GM18498 (cell line): ENCODE measurements around the gene RARA.
A peak's percentile ranks its signal among the peaks of the same experiment; 100 is the strongest.

Experiments used
- ATAC-seq: cut with Tn5 transposase; IDR thresholded peaks from one replicate; pipeline ENCODE4 v1.9.1; 2021; ENCODE audit warnings: mild to moderate bottlenecking, moderate library complexity; ENCODE audit not compliant: unreplicated experiment

RARA gene

GRCh38 chr17:40315678-40316570 is 6.9 kb downstream of the RARA start:
- no peak for ATAC-seq

DNA sequence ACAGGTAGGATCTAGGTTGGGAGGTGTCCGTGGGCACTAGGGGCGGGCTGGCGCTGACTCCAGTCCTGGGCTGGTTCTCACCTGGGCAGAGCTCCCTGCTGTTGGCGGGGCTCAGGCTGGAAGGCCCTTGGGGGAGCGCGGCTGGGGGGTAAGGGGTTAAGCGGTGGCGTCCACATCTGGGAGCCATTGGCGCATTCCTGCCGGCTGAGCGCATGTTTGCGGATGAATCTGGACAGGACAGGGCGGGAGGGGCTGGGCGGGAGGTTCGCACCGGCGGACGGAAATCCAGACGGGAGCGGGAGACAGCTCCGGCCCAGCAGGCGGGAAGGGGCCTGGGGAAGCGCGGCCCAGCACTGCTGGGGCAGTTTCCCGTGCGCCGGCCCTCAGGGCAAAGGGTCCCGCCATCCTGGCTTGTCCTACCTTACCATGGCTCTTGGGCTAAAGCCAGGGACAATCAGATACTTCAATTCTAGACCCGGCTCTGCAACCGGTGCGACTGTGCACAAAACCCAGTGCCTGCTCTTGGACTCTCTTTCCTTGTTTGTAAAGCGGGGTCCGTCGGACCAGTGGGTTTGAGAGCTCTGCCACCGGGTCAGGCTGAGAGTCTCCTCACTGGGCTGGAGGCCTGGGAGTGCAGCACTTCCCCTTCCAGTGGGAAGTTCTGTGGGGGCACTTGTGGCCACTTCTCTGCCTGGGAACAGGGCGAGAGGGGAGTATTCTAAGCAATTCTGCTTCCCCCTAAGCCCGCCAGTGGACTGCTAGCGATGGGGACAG is 7.8 kb downstream of the RARA start:
- ATAC-seq, result no peak

DNA sequence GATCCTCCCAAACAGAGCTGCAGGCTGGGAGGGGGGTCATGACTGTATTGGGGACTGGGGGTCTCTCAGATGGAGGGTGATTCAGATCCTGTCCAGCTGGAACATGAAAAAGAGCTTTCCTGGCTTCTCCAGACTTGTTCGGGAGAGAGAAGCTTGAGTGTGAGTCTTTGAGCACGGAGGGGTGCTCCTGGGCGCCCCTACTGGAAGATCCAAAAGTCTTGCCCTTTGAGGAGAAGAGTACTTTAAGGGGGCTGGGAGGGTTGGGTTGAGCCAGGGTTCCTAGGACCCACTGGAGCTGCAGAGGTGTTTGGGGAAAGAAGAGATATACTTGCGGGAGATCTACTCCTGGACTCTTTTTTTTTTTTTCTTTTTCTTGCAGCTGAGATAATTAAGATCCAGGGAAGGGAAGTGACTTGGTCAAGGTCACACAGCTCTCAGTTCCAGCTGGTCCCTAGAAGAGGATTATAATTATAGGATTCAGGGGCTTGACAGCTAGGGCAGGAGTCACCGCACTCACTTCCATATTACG is 8.4 kb downstream of the RARA start:
- ATAC-seq, result no peak

DNA sequence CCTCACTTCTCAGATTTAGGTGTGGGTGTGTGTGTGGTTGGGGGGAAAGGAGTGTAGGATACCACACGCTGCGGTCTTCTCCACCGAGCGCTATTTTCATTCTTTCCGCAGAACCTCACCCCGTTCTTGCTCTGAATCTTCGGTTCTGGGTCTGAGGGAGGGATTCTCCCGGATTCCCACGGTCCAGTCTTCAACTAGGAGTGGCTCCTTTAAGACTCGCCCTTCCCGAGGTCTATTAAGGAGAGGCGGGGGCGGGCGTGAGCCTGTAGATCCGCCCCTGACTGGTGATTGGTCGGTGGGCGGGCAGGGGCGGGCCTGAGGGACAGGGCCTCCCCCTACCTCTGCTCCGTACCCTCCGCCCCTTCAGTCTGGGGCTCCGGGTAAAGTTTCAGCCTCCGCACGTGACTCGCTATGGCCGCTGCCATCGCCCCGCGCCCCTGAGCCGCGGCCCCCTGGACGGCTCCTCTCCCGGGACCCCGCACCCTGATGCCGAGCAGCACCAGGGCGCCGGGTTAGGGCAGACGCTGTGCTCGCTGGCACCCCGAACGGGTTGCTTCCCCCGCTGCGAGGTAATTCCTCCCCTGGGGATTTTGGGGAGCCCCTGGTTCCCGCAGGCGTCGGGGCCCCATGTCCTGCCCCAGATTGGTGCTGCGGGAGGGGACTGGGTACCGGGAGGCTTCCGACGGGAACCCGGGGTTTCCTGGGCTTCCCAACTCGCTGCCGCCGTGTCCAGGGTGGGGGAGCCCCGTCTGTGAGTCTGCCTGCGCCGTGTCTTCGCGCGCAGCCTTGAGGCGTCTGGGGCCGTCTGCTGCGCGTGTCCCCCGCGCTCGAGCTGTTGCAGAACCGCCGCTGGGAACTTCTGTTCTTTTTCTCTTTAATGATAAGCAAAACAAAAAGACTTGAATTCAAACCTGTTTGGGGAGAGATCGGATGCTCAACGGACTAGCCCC is 9.2 kb downstream of the RARA start:
- ATAC-seq, result peak; percentile 69

DNA sequence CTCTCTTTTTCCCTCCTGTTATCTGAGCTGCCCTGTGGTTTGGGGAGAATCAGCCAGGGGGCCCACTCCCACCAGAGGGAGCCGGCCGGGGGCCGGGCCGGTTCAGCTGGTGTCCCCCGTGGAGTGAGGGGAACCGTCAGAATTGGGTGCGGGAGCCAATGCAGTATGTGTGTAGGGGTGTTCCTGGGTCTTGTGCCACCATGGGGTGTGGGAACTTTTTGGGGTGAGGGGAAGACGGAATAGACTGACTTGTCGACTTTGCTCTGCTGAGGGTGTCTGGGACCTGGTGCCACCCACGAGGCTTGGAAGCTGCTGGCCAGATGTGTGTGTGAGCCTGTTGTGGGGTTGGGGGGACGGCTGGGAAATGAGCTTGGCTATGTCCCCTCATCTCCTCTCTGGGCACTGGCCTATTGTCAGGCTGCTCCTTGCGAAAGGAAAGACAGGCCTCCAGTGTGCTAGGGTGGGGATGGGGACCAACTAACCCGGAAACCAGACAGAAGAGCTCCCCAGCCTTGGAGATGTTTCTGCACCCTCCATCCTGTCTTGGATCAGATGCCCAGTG is 9.9 kb downstream of the RARA start:
- ATAC-seq, result no peak

DNA sequence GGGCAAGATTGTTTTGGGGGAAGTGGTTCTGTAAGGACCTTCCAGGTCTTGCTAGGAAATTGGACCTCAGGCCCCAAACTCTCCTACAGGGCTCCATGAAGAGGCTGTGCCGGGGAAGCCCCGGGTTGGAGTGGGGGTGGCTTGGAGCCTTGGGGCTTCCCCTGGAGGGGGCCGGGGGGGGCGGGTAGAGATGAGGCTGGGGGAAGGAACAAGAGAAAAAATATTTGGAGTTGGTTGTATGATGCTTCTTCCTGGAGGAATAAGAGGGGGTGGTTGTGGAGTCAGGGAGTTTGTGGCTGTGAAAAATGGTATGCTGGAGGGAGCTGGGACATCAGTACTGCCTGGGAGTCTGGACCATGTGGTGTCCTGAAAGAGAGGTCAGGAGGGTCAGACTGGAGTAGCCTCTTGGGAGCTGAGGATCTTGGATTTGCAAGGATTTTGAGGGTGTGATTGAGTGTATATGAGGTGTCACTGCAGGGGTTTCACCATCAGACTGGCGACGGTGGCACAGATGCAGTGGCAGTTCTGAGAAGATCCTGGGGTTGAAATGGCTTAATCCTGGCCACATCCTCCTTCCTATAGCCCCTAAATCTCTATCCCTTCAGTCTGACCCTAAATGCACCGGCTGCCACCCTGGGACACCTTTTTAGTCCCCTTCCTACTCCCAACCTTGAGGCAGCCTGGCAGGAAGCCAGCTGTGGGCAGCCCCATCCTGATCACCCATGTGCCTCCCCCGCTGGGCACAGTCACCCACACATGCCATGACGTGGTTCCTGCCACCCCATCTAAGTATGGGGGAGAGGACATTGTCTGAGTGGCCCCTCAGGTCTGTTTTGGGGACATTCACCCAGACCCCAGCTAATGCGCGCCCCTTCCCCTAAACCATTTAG is 10.9 kb downstream of the RARA start:
- ATAC-seq, result no peak

GRCh38 chr17:40320756-40321523 is 12.0 kb downstream of the RARA start:
- ATAC-seq, result no peak

DNA sequence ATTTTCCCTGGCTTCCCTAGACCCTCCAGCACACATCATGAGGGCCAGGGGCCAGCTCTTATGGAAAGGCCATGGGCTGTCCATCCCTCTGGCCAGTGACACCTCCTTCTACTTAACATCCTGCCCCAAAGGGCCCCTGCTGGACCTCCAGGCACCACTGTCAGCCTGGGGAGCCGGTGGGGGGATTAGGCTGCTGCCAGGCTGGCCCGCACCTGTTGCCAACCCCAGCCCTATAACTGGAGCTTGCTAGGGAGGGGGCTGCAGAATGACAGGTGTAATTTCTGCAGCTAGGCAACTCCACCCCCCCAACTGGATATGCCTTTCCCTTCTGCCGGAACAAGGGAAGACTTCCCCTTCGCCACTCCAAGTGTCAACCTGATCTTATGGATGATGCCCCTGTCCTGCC is 12.5 kb downstream of the RARA start:
- no peak for ATAC-seq

DNA sequence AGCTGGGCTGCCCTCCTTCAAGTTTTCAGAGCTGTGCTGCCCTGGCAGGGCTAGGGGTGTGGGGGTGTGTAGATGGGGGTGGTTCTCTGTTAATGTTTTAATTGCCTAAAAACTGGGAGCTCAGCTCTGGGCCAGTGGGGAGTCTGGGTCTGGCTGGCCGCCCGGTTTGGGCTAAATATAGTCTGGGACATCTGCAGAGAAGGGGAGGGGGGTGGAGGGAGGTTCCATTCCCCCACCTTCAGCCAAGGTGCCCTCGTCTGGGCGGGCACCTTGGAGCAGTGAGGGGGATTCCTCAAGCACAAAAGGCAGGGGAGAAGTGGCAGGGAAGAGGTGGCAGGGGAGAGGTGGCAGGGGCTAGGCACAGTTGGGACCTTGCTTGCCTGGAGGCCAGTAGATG is 13.0 kb downstream of the RARA start:
- no peak for ATAC-seq

DNA sequence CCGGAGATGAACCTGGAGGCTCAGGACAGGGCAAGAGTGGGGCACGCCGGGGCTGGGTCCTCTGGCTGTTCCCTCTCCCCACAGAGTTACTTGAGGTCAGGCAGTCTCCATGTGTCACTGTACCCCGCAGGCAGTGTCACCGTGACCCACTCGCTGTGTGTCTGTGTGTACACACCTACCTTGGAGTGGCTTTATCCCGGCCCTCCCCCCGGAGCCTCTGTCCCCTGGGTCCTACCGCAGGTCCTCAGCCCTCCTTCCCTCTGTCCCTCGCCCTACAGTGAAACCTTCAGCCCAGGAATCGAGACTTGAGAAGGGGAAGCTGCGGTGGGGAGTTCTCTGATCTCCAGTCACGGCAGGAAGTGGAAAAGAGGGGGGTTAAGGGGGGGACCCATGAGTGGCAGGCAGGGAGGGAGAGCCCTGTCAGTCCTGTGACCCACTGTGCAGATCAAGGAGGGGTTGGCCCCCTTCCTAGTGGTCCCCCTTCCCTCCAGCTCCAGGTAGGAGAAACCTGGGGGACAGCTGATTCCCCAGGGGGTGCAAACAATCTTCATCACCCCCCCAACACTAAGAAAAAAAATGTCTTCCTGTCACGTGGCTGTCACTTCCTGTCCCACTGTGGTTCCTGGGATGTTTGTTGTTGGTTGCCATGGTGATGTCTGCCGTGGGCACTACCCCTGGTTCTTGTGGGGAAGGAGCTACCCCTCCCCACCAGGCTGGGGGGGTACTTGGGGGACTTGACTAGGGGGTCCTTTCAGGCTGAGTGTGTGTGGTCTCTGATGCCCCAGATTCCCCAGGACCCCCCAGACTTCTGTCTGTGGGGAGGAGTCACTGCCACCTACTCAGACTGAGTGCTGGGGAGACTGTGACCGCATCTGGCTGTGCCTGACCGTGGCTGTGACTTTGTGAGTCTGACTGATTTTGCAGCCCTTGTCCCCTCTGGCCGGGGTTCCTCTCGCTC is 13.7 kb downstream of the RARA start:
- peak; percentile 35 for ATAC-seq

GRCh38 chr17:40323391-40324381 is 14.7 kb downstream of the RARA start:
- no peak for ATAC-seq

GRCh38 chr17:40325156-40326013 is 16.4 kb downstream of the RARA start:
- no peak for ATAC-seq

- no peak for ATAC-seq
These were observed 17.2 kb downstream of the RARA start for GRCh38 chr17:40326014-40326831.

DNA sequence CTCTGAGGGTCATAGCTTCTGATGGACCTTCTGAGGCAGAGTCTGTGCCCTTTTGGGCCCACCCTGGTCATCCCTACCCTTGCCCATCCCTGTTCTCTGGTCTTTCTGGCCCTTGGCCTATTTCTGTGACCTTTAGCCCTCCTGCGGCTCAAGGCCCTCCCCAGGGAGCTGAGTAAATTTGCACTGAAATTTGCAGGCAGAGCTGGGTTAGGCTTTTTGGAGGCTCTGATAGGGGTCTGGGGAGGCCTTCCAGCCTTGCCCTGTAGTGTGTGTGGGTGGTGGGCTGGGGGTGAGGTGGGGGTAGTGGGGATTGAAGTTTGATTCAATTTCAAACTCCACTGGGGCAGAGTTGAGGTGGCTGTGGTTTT is 17.8 kb downstream of the RARA start:
- ATAC-seq, result no peak
